Measurements from ENCODE around the gene CADM1.

- TF ChIP-seq CTCF (IDR thresholded peaks at IDR 0.05; ENCODE audit: low read depth, low read length, poor library complexity, severe bottlenecking) (no peak), EZH2phosphoT487 (IDR thresholded peaks at IDR 0.05; ENCODE audit: borderline replicate concordance, low read length) (no peak)
Observed at GRCh38 chr11:115453693-115454490, 50.3 kb downstream of the CADM1 start.
